ENCODE data around the gene PKP3. TPM values are rescaled to one million over a fixed set of nuclear protein-coding genes. Genes with fewer than 3 reads are reported as not detected.

PKP3 gene
- total RNA-seq, 4 donors from 2014 or later = 0.46 to 5.1 (median 1.5) TPM; not detected in 1

DNA sequence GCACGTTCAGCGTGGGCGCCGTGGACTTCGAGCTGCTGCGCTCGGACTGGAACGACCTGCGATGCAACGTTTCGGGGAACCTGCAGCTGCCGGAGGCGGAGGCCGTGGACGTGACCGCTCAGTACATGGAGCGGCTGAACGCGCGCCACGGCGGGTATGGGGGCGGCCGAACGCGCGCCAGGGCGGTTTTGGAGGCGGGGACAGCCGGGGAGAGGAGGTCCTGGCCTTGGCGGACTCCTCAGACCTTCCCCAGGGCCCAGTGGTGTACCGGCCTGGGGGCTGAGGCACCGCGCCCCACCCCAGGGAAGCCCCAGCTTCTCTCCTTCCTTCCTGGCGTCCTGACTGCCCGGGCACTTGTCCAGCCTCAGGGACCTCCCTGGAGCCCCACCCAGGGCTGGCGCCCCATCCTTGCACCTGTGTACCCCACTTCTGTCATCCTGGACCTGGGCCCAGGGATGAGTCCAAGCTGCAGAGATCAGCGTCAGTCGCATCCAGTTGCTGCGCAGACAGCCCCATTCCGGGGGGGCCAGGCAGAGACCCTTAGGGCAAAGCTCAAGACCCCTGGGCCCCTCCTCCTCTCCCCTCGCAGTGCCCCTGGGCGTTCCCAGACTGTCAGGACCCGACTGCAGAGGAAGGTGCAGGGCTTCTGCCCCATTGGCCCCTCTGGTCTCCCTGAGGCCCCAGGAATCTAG lies 16.7 kb upstream of the PKP3 start:
- no peaks in the 10 kb centered on the region for H3K9me3 ChIP-seq
- H3K4me3 ChIP-seq = no peak overlapping the region
- H3K36me3 ChIP-seq = no peaks in the 10 kb centered on the region
- intact Hi-C loops (cut with DNase I; ENCODE audit: low total_unique reads) = loop anchor here (10.0 kb wide), 1 partner anchor 173 kb away; the partner anchor contains the start of genes BET1L and RIC8A
- no peak for TF ChIP-seq POLR2A (IDR thresholded peaks at IDR 0.05)
- TF ChIP-seq, protein P1, sequence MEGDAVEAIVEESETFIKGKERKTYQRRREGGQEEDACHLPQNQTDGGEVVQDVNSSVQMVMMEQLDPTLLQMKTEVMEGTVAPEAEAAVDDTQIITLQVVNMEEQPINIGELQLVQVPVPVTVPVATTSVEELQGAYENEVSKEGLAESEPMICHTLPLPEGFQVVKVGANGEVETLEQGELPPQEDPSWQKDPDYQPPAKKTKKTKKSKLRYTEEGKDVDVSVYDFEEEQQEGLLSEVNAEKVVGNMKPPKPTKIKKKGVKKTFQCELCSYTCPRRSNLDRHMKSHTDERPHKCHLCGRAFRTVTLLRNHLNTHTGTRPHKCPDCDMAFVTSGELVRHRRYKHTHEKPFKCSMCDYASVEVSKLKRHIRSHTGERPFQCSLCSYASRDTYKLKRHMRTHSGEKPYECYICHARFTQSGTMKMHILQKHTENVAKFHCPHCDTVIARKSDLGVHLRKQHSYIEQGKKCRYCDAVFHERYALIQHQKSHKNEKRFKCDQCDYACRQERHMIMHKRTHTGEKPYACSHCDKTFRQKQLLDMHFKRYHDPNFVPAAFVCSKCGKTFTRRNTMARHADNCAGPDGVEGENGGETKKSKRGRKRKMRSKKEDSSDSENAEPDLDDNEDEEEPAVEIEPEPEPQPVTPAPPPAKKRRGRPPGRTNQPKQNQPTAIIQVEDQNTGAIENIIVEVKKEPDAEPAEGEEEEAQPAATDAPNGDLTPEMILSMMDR (IDR thresholded peaks at IDR 0.05) = no peak
- no peaks in the 10 kb centered on the region for H3K4me1 ChIP-seq
- no peak overlapping the region for H3K27ac ChIP-seq
- no peak for DNase-seq
- no peaks in the 10 kb centered on the region for H3K27me3 ChIP-seq

GRCh38 chr11:377883-378500 lies 16.0 kb upstream of the PKP3 start:
- H3K27me3 ChIP-seq = no peaks in the 10 kb centered on the region
- TF ChIP-seq, protein P1 (IDR thresholded peaks at IDR 0.05) = no peak
- TF ChIP-seq POLR2A (IDR thresholded peaks at IDR 0.05) = no peak
- intact Hi-C loops (cut with DNase I; ENCODE audit: low total_unique reads) = loop anchor here (10.0 kb wide), 1 partner anchor 173 kb away; the partner anchor contains the start of genes BET1L and RIC8A
- H3K9me3 ChIP-seq = no peaks in the 10 kb centered on the region
- no peak for DNase-seq
- H3K27ac ChIP-seq = no peak overlapping the region
- H3K4me1 ChIP-seq = no peaks in the 10 kb centered on the region
- no peaks in the 10 kb centered on the region for H3K36me3 ChIP-seq
- no peak overlapping the region for H3K4me3 ChIP-seq

DNA sequence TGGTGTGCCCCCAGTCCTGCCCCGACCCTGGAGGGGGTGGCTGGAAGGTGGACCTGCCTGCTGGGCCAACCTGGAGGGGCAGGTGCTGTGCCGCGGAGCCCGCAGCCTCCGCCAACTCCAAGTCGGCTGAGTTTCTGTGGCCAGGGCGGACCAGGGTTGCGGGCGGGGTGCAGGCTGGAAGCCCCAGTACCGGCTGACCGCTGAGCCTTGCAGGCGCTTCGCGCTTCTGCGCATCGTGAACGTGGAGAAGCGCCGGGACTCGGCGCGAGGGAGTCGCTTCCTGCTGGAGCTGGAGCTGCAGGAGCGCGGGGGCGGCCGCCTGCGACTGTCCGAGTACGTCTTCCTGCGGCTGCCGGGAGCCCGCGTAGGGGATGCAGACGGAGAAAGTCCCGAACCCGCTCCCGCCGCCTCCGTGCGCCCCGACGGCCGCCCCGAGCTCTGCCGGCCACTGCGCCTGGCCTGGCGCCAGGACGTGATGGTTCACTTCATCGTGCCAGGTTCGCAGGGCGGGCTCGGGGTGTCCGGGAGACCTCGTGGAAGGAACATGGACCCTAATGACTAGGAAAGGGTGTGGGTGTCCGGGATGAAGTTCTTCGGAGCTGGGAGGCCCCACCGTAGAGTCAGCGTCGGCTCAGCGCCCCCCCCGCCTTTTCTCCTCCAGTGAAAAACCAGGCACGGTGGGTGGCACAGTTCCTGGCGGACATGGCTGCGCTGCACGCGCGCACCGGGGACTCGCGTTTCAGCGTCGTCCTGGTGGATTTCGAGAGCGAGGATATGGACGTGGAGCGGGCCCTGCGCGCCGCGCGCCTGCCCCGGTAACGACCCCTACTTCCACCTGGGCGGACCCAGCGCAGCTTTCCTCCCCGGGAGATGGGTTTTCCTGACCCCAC lies 14.6 kb upstream of the PKP3 start:
- Histone ChIP-seq H3K4me3 (no peak overlapping the region), H3K4me1 (no peaks in the 10 kb centered on the region), H3K9me3 (no peaks in the 10 kb centered on the region), H3K27me3 (no peaks in the 10 kb centered on the region), H3K36me3 (no peaks in the 10 kb centered on the region), H3K27ac (no peak overlapping the region)
- TF ChIP-seq, protein P1 (IDR thresholded peaks at IDR 0.05) = no peak
- TF ChIP-seq POLR2A (IDR thresholded peaks at IDR 0.05) = no peak
- intact Hi-C loops (cut with DNase I; ENCODE audit: low total_unique reads) = loop anchor here (10.0 kb wide), 1 partner anchor 175 kb away; the partner anchor contains the start of genes BET1L and RIC8A
- DNase-seq = no peak

GRCh38 chr11:380095-380480 lies 13.9 kb upstream of the PKP3 start:
- intact Hi-C loops (cut with DNase I; ENCODE audit: low total_unique reads) = no loop called here
- Histone ChIP-seq H3K27ac (no peak overlapping the region), H3K4me3 (no peak overlapping the region), H3K27me3 (no peaks in the 10 kb centered on the region), H3K4me1 (no peaks in the 10 kb centered on the region), H3K9me3 (no peaks in the 10 kb centered on the region), H3K36me3 (no peaks in the 10 kb centered on the region)
- TF ChIP-seq POLR2A (IDR thresholded peaks at IDR 0.05) = no peak
- TF ChIP-seq, protein P1 (IDR thresholded peaks at IDR 0.05) = no peak
- DNase-seq = no peak
